GM19193 (cell line): ENCODE measurements around the gene PAX5.
A peak's percentile ranks its signal among the peaks of the same experiment; 100 is the strongest.

ENCODE experiments used
- POLR2A ChIP-seq: IDR thresholded peaks from 4 replicates; pipeline ENCODE4 v1.6.1; 2011; ENCODE audit not compliant: insufficient read depth, insufficient read length; ENCODE audit errors: extremely low read depth

PAX5 gene

GRCh38 chr9:37033682-37034304 is at the start of gene PAX5:
Gene PAX5 (minus strand): TSS chr9:37034268. CDS start chr9:37034031, 237 bp downstream.
- no peak for TF ChIP-seq POLR2A

GRCh38 chr9:37083654-37084053 is 49.6 kb upstream of the PAX5 start:
- no peak for TF ChIP-seq POLR2A

- no peak for TF ChIP-seq POLR2A
These were observed 48.2 kb upstream of the PAX5 start for GRCh38 chr9:37082214-37082765.

DNA sequence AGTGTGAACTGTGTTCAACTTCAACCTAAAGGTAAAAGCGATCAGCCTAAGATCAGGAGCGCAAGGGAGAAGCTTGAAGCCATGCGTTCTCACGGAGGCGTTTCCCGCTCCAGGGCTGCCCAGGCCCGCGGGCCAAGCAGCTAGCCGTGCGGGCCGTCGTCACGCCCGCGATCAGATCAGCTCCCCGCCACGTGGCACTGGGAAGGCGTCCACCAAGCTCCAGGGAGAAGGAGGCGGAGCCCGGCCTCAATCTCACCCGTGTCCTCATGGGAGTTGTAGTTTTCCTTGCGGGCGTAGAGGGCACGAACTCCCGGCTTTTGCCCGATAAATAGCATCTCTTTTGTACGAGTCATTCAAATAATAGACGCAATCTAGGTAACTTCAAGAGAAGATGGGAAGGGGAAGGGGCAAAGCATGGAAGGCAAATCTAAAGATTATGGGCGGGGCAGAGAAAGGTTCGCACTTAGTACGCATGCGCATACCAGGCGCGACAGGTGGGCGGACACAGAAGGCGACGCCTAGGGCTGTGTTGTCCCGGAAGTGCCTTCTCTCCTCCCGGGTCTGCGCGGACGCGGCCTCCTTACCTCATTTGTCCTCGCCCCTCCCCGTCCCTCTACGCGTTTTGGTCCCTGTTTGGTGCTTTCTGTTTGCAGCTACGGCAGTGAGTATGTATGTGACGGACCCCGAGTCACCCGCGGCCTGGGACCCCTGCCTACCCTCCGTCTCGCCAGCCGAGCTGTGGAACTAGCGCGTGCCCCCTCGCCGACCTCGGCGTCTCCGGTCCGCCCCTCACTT is 45.5 kb upstream of the PAX5 start:
- peak; percentile 79 for TF ChIP-seq POLR2A

- TF ChIP-seq POLR2A, result no peak
These were observed 32.2 kb upstream of the PAX5 start for GRCh38 chr9:37066139-37066725.

GRCh38 chr9:37062336-37062735 is 28.3 kb upstream of the PAX5 start:
- no peak for TF ChIP-seq POLR2A

DNA sequence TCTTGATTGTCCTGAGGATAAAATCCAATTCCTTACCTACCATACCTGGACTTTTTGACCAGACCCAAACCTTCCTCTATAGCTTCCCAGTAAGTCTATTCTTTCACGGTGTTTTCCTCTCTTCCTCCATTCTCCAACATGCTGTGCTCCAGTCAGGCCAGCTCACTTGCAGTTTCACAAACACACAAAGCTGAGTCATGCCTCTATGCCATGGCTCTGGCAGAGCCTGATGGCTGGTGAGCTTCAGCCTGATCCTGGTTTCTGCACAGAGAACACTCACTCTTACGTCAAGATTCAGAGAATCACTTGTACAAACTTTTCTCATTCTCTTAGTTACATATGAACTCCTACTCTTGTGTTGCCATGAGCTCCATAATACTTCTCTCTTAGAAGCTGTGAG is 27.7 kb upstream of the PAX5 start:
- TF ChIP-seq POLR2A, result no peak

GRCh38 chr9:37060833-37061232 is 26.8 kb upstream of the PAX5 start:
- TF ChIP-seq POLR2A, result no peak

DNA sequence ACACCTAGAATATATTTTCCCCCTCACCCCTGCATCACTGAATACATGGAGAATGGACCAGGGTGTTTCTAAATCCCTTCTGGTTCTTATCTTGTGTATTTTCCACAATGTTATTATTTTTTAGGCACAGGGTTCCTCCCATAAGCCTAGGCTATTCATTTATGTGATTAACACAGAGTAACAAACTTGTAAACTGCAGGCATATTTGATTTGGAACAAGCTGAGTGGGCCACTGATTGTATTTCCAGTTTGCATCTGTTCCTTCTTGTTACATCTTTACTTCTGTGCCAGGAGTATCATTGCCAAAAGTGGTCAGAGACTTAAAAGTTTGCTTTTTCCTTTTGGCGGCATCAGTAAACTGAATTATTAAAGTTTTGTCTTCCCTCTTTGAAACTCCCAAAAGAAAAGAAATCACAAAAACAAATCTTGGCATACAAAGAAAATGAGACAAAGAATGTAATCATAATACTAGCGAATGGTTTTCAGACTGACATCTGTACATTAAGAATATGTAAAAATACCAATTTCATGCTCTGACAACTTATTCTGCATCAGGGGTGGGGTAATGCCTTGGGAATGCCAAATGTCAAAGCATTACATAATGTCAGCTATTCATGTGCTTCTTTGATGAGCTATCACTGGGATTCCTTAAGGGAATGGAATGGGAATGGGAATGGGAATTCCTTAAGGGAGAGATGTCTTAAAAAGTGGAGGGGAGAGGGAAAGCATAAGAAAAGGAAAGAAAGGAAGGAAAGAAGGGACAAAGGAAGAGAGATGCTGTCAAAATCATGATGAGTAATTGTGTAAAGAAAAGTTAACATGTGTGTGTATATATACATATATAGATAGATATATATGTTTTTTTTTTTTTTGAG is 22.2 kb upstream of the PAX5 start:
- no peak for TF ChIP-seq POLR2A

GRCh38 chr9:37053684-37054362 is 19.8 kb upstream of the PAX5 start:
- no peak for TF ChIP-seq POLR2A

DNA sequence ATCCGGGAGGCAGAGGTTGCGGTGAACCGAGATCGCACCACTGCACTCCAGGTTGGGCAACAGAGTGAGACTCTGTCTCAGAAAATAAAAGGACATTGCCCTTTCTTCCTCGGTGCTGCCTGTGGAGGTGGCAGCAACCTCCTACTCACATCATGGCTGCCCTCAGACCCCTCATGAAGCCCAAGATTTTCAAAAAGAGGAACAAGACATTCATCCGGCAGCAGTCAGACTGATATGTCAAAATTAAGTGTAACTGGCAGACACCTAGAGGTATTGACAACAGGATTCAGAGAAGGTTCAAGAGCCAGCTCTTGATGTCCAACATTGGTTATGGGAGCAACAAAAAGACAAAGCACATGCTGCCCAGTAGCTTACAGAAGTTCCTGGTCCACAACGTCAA is 12.6 kb upstream of the PAX5 start:
- no peak for TF ChIP-seq POLR2A

GRCh38 chr9:37042421-37042820 is 8.4 kb upstream of the PAX5 start:
- TF ChIP-seq POLR2A, result no peak

DNA sequence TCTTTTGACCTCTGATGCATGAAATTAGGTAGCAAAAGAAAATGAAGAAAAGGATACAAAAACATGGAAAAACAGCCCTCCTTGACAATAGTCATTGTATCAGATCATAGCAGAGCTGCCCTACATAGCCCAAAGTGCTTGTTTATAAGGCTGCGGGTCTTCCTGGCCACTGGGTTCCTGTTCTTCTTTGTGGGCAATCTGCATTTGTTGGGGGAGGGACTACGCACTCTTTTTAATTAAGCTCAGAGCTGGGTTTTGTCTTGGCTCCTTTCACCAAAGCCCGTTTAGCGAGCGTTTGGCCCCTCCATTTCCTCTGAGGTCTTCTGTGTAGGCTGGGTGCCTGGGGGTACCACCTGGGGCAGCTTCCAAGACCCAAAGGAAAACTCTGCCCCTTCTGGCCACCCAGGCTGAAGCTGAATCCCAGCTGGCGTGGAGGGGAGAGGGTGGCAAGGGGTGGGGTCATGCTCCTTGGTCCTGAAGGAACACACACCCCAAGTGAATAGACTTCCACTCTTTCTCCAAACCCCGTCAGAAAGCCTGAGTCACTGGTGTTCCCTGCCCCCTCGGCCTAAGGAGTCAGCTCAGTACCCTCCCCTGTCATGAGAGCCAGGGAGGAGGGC is 6.5 kb upstream of the PAX5 start:
- no peak for TF ChIP-seq POLR2A

- no peak for TF ChIP-seq POLR2A
These were observed 4.9 kb upstream of the PAX5 start for GRCh38 chr9:37038943-37039464.

- TF ChIP-seq POLR2A, result no peak
These were observed 4.4 kb upstream of the PAX5 start for GRCh38 chr9:37038302-37038942.
